ENCODE results near the gene CAMKMT.

DNA sequence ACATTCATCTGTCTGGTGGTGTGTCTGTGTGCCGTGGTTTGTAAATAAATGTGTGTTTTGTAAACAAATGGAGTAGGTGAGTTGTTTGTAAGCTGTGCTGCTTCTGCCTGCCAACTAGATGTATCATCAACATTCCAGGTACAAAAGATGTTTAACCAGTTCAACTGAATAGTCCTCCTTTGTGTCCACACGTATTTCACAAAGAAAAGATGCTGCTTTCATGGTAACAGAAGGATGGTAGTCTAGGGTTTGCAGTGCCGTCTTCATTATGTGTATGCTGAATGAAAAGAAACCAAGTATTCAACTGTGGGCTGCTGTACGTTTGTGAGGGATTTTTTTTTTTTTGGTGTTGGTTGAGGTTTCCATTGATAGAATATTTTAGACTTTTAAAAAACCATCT, 72.1 kb downstream of the CAMKMT start:
- TF ChIP-seq, protein P1, sequence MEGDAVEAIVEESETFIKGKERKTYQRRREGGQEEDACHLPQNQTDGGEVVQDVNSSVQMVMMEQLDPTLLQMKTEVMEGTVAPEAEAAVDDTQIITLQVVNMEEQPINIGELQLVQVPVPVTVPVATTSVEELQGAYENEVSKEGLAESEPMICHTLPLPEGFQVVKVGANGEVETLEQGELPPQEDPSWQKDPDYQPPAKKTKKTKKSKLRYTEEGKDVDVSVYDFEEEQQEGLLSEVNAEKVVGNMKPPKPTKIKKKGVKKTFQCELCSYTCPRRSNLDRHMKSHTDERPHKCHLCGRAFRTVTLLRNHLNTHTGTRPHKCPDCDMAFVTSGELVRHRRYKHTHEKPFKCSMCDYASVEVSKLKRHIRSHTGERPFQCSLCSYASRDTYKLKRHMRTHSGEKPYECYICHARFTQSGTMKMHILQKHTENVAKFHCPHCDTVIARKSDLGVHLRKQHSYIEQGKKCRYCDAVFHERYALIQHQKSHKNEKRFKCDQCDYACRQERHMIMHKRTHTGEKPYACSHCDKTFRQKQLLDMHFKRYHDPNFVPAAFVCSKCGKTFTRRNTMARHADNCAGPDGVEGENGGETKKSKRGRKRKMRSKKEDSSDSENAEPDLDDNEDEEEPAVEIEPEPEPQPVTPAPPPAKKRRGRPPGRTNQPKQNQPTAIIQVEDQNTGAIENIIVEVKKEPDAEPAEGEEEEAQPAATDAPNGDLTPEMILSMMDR (IDR thresholded peaks at IDR 0.05) = no peak
- TF ChIP-seq POLR2A (IDR thresholded peaks at IDR 0.05) = no peak
- TF ChIP-seq POLR2AphosphoS5 (IDR thresholded peaks at IDR 0.05) = no peak
